Stimulated activated CD4-positive, alpha-beta T cell treated with anti-CD3 and anti-CD28 coated beads, TNF-alpha, amount 100 ng/mL, for 48 hours (primary cell): ENCODE data around the gene PRM1.

Experiments used
- DNase-seq, 3 donors: peaks; one replicate each; pipeline ENCODE4 v3.0.0-alpha.2; 2020; ENCODE audit warnings: low read depth in 3 of 3

The PRM1 gene

GRCh38 chr16:11273721-11274324, 7.3 kb downstream of the PRM1 start:
- no peak for DNase-seq

GRCh38 chr16:11272921-11273720, 8.0 kb downstream of the PRM1 start, which contains the start of gene PRM3:
PRM3 (minus strand) TSS chr16:11273629; CDS start chr16:11273595, 34 bp downstream.
- DNase-seq, result no peak

- DNase-seq, result no peak
These were observed 8.6 kb downstream of the PRM1 start for GRCh38 chr16:11272484-11272883.

GRCh38 chr16:11271610-11272009, 9.5 kb downstream of the PRM1 start:
- DNase-seq, result no peak

GRCh38 chr16:11270602-11271162, 10.4 kb downstream of the PRM1 start:
- DNase-seq, result no peak

- no peak for DNase-seq
These were observed 12.2 kb downstream of the PRM1 start, which contains the start of gene TNP2 for GRCh38 chr16:11268921-11269375. TNP2 (minus strand) TSS chr16:11269325; CDS start chr16:11269262, 63 bp downstream.

- DNase-seq, result no peak
These were observed 16.0 kb downstream of the PRM1 start for GRCh38 chr16:11265124-11265523.

- DNase-seq, result no peak
These were observed 16.8 kb downstream of the PRM1 start for GRCh38 chr16:11264155-11264832.

- peak in 2 of 3 donors; percentile 35 to 64 for DNase-seq
These were observed 17.4 kb downstream of the PRM1 start for GRCh38 chr16:11263737-11264136.

GRCh38 chr16:11262915-11263314, 18.2 kb downstream of the PRM1 start:
- DNase-seq, result no peak

GRCh38 chr16:11260596-11260966, 20.5 kb downstream of the PRM1 start:
- DNase-seq, result no peak

GRCh38 chr16:11259655-11260595, 21.2 kb downstream of the PRM1 start:
- no peak for DNase-seq

GRCh38 chr16:11258553-11259492, 22.3 kb downstream of the PRM1 start:
- DNase-seq, result no peak

- DNase-seq, result peak in 1 of 3 donors; percentile 42
These were observed 23.8 kb downstream of the PRM1 start for GRCh38 chr16:11257131-11257938.

GRCh38 chr16:11256661-11257130, 24.4 kb downstream of the PRM1 start:
- DNase-seq, result peak in 1 of 3 donors; percentile 38

- peak; percentile 82 to 83 (median 82) for DNase-seq
These were observed 25.1 kb downstream of the PRM1 start, which contains the start of gene SOCS1 for GRCh38 chr16:11255737-11256660. SOCS1 (minus strand) TSS chr16:11256204; CDS start chr16:11255478, 726 bp downstream.

- DNase-seq, result peak in 1 of 3 donors; percentile 34
These were observed 26.0 kb downstream of the PRM1 start for GRCh38 chr16:11254913-11255736.
